Osteocyte (in vitro differentiated cells): ENCODE results near the gene OGA. TPM values are rescaled to one million over a fixed set of nuclear protein-coding genes. Genes with fewer than 3 reads are reported as not detected.

Experiments
- DNase-seq: peaks from one replicate; pipeline ENCODE4 v3.0.0; 2021; ENCODE audit warnings: mixed read lengths; ENCODE audit not compliant: unreplicated experiment; ENCODE audit errors: extremely low spot score
- H3K27ac Mint-ChIP-seq: one replicate; pipeline ENCODE4 v1.8.0; 2021; ENCODE audit warnings: mild to moderate bottlenecking, mixed read lengths; ENCODE audit not compliant: unreplicated experiment
- H3K27me3 Mint-ChIP-seq: one replicate; pipeline ENCODE4 v1.8.0; 2021; ENCODE audit warnings: mixed read lengths; ENCODE audit not compliant: unreplicated experiment
- H3K36me3 Mint-ChIP-seq: one replicate; pipeline ENCODE4 v1.8.0; 2021; ENCODE audit warnings: mixed read lengths; ENCODE audit not compliant: unreplicated experiment
- H3K4me1 Mint-ChIP-seq: one replicate; pipeline ENCODE4 v1.8.0; 2021; ENCODE audit warnings: mixed read lengths; ENCODE audit not compliant: unreplicated experiment
- H3K4me3 Mint-ChIP-seq: one replicate; pipeline ENCODE4 v1.8.0; 2021; ENCODE audit warnings: mild to moderate bottlenecking, moderate library complexity, mixed read lengths; ENCODE audit not compliant: unreplicated experiment
- H3K9me3 Mint-ChIP-seq: one replicate; pipeline ENCODE4 v1.8.0; 2021; ENCODE audit warnings: mixed read lengths; ENCODE audit not compliant: unreplicated experiment
- CTCF ChIP-seq: fragments of 200-600 bp; sonication (generic); IDR thresholded peaks from 2 replicates; pipeline ENCODE4 v1.5.0; 2021; ENCODE audit warnings: antibody characterized with exemption, mild to moderate bottlenecking, moderate library complexity
- total RNA-seq: library from RNA; stranded (reverse); gene quantifications from 2 replicates; pipeline ENCODE4 v1.2.1, GENCODE V29; 2021

The OGA gene
- total RNA-seq, 1 donor from 2014 or later: 113 TPM

- Mint-ChIP-seq H3K27ac (no peak overlapping the region), H3K27me3 (no peaks in the 10 kb centered on the region), H3K4me3 (no peak overlapping the region), H3K9me3 (no peaks in the 10 kb centered on the region), H3K4me1 (peaks cover 17% of the 10 kb centered on the region), H3K36me3 (peaks cover 6% of the 10 kb centered on the region)
- TF ChIP-seq CTCF: no peak
- DNase-seq: no peak
These were observed 8.7 kb upstream of the OGA start for GRCh38 chr10:101826852-101827434.

GRCh38 chr10:101824736-101825135 lies 6.5 kb upstream of the OGA start:
- Mint-ChIP-seq H3K27me3 (no peaks in the 10 kb centered on the region), H3K36me3 (peaks cover 6% of the 10 kb centered on the region), H3K9me3 (no peaks in the 10 kb centered on the region), H3K27ac (no peak overlapping the region), H3K4me3 (no peak overlapping the region), H3K4me1 (no peaks in the 10 kb centered on the region)
- TF ChIP-seq CTCF: no peak
- no peak for DNase-seq

GRCh38 chr10:101818872-101819633 lies 809 bp upstream of the OGA start:
- H3K4me1 Mint-ChIP-seq: peaks cover 25% of the 10 kb centered on the region
- H3K27me3 Mint-ChIP-seq: no peaks in the 10 kb centered on the region
- no peaks in the 10 kb centered on the region for H3K9me3 Mint-ChIP-seq
- no peak for DNase-seq
- peak overlapping the region; percentile 99 for H3K27ac Mint-ChIP-seq
- H3K4me3 Mint-ChIP-seq: peak overlapping the region; percentile 93
- TF ChIP-seq CTCF: no peak
- peaks cover 6% of the 10 kb centered on the region for H3K36me3 Mint-ChIP-seq

GRCh38 chr10:101817337-101818118 lies 716 bp downstream of the OGA start:
- H3K27ac Mint-ChIP-seq: peak overlapping the region; percentile 99
- H3K27me3 Mint-ChIP-seq: no peaks in the 10 kb centered on the region
- no peak for TF ChIP-seq CTCF
- peaks cover 13% of the 10 kb centered on the region for H3K36me3 Mint-ChIP-seq
- H3K4me1 Mint-ChIP-seq: peaks cover 39% of the 10 kb centered on the region
- peak overlapping the region; percentile 93 for H3K4me3 Mint-ChIP-seq
- peak; percentile 89 for DNase-seq
- H3K9me3 Mint-ChIP-seq: no peaks in the 10 kb centered on the region

- no peak for DNase-seq
- no peaks in the 10 kb centered on the region for H3K9me3 Mint-ChIP-seq
- peak overlapping the region; percentile 99 for H3K27ac Mint-ChIP-seq
- peaks cover 12% of the 10 kb centered on the region for H3K36me3 Mint-ChIP-seq
- H3K27me3 Mint-ChIP-seq: no peaks in the 10 kb centered on the region
- TF ChIP-seq CTCF: no peak
- peaks cover 39% of the 10 kb centered on the region for H3K4me1 Mint-ChIP-seq
- H3K4me3 Mint-ChIP-seq: peak overlapping the region; percentile 93
These were observed 1.3 kb downstream of the OGA start for GRCh38 chr10:101816913-101817336.
